Measurements from ENCODE around the gene UBE2G1.

Gene UBE2G1

GRCh38 chr17:4366327-4367063 lies at the start of gene UBE2G1:
Gene UBE2G1, minus strand, starts transcription at chr17:4366675. Its CDS starts 359 bp downstream, at chr17:4366316.
- H3K9me3 ChIP-seq (ENCODE audit: control insufficient read depth, insufficient read depth, low read length): no peaks in the 10 kb centered on the region
- peaks cover 2% of the 10 kb centered on the region for H3K4me1 ChIP-seq (ENCODE audit: control insufficient read depth, insufficient read depth, low read length)
- peak within 1 kb of the TSS; percentile 84 for H3K4me3 ChIP-seq (ENCODE audit: low read depth, low read length)
- H3K27me3 ChIP-seq (ENCODE audit: control insufficient read depth, insufficient read depth, low read length): no peaks in the 10 kb centered on the region
- H3K36me3 ChIP-seq (ENCODE audit: control insufficient read depth, insufficient read depth, low read length): peaks cover 12% of the 10 kb centered on the region
- peak within 1 kb of the TSS; percentile 82 for H3K9ac ChIP-seq (ENCODE audit: low read depth, low read length)

DNA sequence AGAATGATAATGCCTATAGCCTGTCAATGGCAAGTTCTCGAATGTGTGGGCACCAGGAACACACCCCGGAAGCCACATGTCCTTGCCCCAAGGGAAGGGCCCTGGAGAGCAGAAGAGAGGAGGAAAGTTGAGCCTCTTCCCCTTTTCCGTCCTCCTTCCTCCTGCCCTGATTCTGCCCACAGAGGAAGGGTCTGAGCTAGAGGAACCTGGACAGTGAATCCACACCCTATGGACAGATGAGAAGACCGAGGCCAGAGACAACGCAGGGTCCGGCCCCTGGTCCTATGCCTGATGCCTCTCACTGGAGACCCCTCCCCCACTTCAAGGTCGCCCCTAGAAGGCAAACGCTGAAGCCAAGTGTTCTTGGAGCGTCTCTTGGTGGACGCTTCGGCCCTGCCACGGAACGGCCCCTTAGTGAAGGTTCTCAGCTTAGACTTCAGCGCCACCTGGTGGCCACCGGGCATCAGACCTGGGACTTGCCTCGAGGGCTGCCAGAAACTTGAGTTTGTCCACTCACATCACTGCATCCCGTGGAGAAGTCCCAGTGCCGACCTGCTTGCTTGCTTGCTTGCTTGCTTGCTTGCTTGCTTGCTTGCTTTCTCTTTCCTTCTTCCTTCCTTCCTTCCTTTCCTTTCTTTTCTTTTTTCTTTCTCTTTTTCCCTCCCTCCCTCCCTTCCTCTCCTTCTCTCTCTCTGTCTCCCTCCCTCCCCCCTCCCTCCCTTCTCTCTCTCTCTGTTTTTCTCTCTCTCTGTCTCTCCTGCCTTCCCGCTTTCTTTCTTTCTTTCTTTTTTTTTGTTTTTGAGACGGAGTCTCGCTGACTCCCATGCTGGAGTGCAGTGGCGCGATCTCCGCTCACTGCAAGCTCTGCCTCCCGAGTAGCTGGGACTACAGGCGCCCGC lies 46.7 kb upstream of the UBE2G1 start:
- no peak overlapping the region for H3K9ac ChIP-seq (ENCODE audit: low read depth, low read length)

GRCh38 chr17:4411201-4411600 lies 44.7 kb upstream of the UBE2G1 start:
- Histone ChIP-seq H3K27me3 (ENCODE audit: control insufficient read depth, insufficient read depth, low read length) (no peaks in the 10 kb centered on the region), H3K9ac (ENCODE audit: low read depth, low read length) (no peak overlapping the region), H3K4me1 (ENCODE audit: control insufficient read depth, insufficient read depth, low read length) (no peaks in the 10 kb centered on the region), H3K4me3 (ENCODE audit: low read depth, low read length) (no peak overlapping the region), H3K36me3 (ENCODE audit: control insufficient read depth, insufficient read depth, low read length) (no peaks in the 10 kb centered on the region), H3K9me3 (ENCODE audit: control insufficient read depth, insufficient read depth, low read length) (no peaks in the 10 kb centered on the region)

More for the DNA sequence above, 46.7 kb upstream of the UBE2G1 start:
- Histone ChIP-seq H3K27me3 (ENCODE audit: control insufficient read depth, insufficient read depth, low read length) (no peaks in the 10 kb centered on the region), H3K36me3 (ENCODE audit: control insufficient read depth, insufficient read depth, low read length) (no peaks in the 10 kb centered on the region), H3K4me1 (ENCODE audit: control insufficient read depth, insufficient read depth, low read length) (no peaks in the 10 kb centered on the region), H3K4me3 (ENCODE audit: low read depth, low read length) (no peak overlapping the region), H3K9me3 (ENCODE audit: control insufficient read depth, insufficient read depth, low read length) (no peaks in the 10 kb centered on the region)

DNA sequence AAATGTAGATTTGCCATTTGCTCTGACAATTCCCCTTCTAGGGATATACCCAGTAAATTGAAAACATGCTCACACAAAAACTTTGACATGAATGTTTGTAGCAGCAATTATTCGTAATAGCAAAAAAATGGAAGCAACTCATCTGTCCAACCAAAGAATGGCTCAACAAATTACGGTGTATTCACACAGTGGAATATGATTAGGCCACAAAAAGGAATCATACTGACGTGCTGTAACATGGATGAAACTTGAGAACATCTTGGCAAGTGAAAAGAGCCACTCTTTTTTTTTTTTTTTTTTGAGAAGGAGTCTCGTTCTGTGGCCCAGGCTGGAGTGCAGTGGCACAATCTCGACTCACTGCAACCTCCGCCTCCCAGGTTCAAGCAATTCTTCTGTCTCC lies 43.2 kb upstream of the UBE2G1 start:
- H3K9ac ChIP-seq (ENCODE audit: low read depth, low read length): no peak overlapping the region
- no peaks in the 10 kb centered on the region for H3K9me3 ChIP-seq (ENCODE audit: control insufficient read depth, insufficient read depth, low read length)
- H3K4me3 ChIP-seq (ENCODE audit: low read depth, low read length): no peak overlapping the region
- H3K36me3 ChIP-seq (ENCODE audit: control insufficient read depth, insufficient read depth, low read length): no peaks in the 10 kb centered on the region
- no peaks in the 10 kb centered on the region for H3K4me1 ChIP-seq (ENCODE audit: control insufficient read depth, insufficient read depth, low read length)
- H3K27me3 ChIP-seq (ENCODE audit: control insufficient read depth, insufficient read depth, low read length): no peaks in the 10 kb centered on the region

GRCh38 chr17:4407851-4408250 lies 41.4 kb upstream of the UBE2G1 start:
- no peaks in the 10 kb centered on the region for H3K27me3 ChIP-seq (ENCODE audit: control insufficient read depth, insufficient read depth, low read length)
- no peak overlapping the region for H3K4me3 ChIP-seq (ENCODE audit: low read depth, low read length)
- no peaks in the 10 kb centered on the region for H3K9me3 ChIP-seq (ENCODE audit: control insufficient read depth, insufficient read depth, low read length)
- H3K9ac ChIP-seq (ENCODE audit: low read depth, low read length): no peak overlapping the region
- no peaks in the 10 kb centered on the region for H3K36me3 ChIP-seq (ENCODE audit: control insufficient read depth, insufficient read depth, low read length)
- no peaks in the 10 kb centered on the region for H3K4me1 ChIP-seq (ENCODE audit: control insufficient read depth, insufficient read depth, low read length)

DNA sequence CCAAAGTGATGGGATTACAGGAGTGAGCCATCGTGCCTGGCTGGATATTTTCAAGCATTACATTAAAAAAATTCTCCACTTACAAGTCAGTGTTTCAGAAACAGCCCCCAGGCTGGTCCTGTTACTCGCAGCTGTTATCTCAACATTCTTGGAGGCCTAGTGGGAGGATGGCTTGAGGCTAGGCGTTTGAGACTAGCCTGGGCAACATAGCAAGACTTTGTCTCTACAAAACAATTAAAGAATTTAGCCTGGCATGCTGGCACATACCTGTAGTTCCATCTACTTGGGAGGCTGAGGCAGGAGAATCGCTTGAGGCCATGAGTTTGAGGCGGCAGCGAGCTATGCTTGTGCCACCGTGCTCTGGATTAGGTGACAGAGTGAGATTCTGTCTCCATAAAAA lies 40.7 kb upstream of the UBE2G1 start:
- no peaks in the 10 kb centered on the region for H3K4me1 ChIP-seq (ENCODE audit: control insufficient read depth, insufficient read depth, low read length)
- no peak overlapping the region for H3K4me3 ChIP-seq (ENCODE audit: low read depth, low read length)
- no peaks in the 10 kb centered on the region for H3K9me3 ChIP-seq (ENCODE audit: control insufficient read depth, insufficient read depth, low read length)
- no peaks in the 10 kb centered on the region for H3K36me3 ChIP-seq (ENCODE audit: control insufficient read depth, insufficient read depth, low read length)
- no peaks in the 10 kb centered on the region for H3K27me3 ChIP-seq (ENCODE audit: control insufficient read depth, insufficient read depth, low read length)
- H3K9ac ChIP-seq (ENCODE audit: low read depth, low read length): no peak overlapping the region

GRCh38 chr17:4406386-4406785 lies 39.9 kb upstream of the UBE2G1 start:
- no peaks in the 10 kb centered on the region for H3K27me3 ChIP-seq (ENCODE audit: control insufficient read depth, insufficient read depth, low read length)
- no peak overlapping the region for H3K9ac ChIP-seq (ENCODE audit: low read depth, low read length)
- H3K4me3 ChIP-seq (ENCODE audit: low read depth, low read length): no peak overlapping the region
- no peaks in the 10 kb centered on the region for H3K36me3 ChIP-seq (ENCODE audit: control insufficient read depth, insufficient read depth, low read length)
- H3K9me3 ChIP-seq (ENCODE audit: control insufficient read depth, insufficient read depth, low read length): no peaks in the 10 kb centered on the region
- no peaks in the 10 kb centered on the region for H3K4me1 ChIP-seq (ENCODE audit: control insufficient read depth, insufficient read depth, low read length)

DNA sequence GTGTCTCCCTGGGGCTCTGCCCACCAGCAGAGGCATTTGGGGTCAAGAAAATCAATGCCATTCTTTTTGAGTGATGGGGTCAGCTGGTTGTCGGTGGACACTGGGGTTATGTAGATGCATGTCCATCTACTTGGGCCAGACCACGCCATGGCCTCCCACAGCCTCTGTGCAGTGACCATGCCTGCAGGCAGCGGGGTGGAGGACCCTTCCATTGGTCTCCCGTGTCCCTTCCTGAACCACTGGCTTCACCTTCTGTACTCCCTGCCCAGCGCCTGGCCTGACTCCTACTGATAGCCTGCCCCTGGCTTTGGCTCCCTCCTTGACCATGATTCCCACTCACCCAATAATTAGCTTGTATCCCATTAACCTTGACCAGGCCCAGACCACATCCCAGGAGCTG lies 39.2 kb upstream of the UBE2G1 start:
- no peaks in the 10 kb centered on the region for H3K27me3 ChIP-seq (ENCODE audit: control insufficient read depth, insufficient read depth, low read length)
- H3K9ac ChIP-seq (ENCODE audit: low read depth, low read length): no peak overlapping the region
- no peaks in the 10 kb centered on the region for H3K9me3 ChIP-seq (ENCODE audit: control insufficient read depth, insufficient read depth, low read length)
- H3K36me3 ChIP-seq (ENCODE audit: control insufficient read depth, insufficient read depth, low read length): no peaks in the 10 kb centered on the region
- H3K4me1 ChIP-seq (ENCODE audit: control insufficient read depth, insufficient read depth, low read length): no peaks in the 10 kb centered on the region
- H3K4me3 ChIP-seq (ENCODE audit: low read depth, low read length): no peak overlapping the region

GRCh38 chr17:4405038-4405669 lies 38.7 kb upstream of the UBE2G1 start:
- Histone ChIP-seq H3K9me3 (ENCODE audit: control insufficient read depth, insufficient read depth, low read length) (no peaks in the 10 kb centered on the region), H3K9ac (ENCODE audit: low read depth, low read length) (no peak overlapping the region), H3K36me3 (ENCODE audit: control insufficient read depth, insufficient read depth, low read length) (no peaks in the 10 kb centered on the region), H3K4me3 (ENCODE audit: low read depth, low read length) (no peak overlapping the region), H3K27me3 (ENCODE audit: control insufficient read depth, insufficient read depth, low read length) (no peaks in the 10 kb centered on the region), H3K4me1 (ENCODE audit: control insufficient read depth, insufficient read depth, low read length) (no peaks in the 10 kb centered on the region)

DNA sequence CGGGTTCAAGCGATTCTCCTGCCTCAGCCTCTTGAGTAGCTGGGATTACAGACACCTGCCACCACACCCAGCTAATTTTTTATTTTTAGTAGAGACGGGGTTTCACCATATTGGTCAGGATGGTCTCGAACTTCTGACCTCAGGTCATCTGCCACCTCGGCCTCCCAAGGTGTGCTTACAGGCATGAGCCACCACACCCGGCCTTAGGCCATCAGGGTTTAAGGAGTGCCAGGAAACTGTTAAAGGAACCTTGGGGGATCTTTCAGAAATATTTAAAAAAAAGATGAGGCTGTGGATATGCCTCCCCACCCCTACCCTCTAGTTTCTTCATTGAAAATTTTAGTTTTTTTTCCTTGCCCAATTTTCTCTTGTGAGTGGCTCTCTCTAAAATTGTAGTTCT lies 31.4 kb upstream of the UBE2G1 start:
- Histone ChIP-seq H3K4me1 (ENCODE audit: control insufficient read depth, insufficient read depth, low read length) (peaks cover 16% of the 10 kb centered on the region), H3K4me3 (ENCODE audit: low read depth, low read length) (no peak overlapping the region), H3K27me3 (ENCODE audit: control insufficient read depth, insufficient read depth, low read length) (no peaks in the 10 kb centered on the region), H3K9ac (ENCODE audit: low read depth, low read length) (no peak overlapping the region), H3K36me3 (ENCODE audit: control insufficient read depth, insufficient read depth, low read length) (no peaks in the 10 kb centered on the region), H3K9me3 (ENCODE audit: control insufficient read depth, insufficient read depth, low read length) (no peaks in the 10 kb centered on the region)

- Histone ChIP-seq H3K27me3 (ENCODE audit: control insufficient read depth, insufficient read depth, low read length) (no peaks in the 10 kb centered on the region), H3K4me3 (ENCODE audit: low read depth, low read length) (no peak overlapping the region), H3K9ac (ENCODE audit: low read depth, low read length) (no peak overlapping the region), H3K4me1 (ENCODE audit: control insufficient read depth, insufficient read depth, low read length) (peaks cover 16% of the 10 kb centered on the region), H3K9me3 (ENCODE audit: control insufficient read depth, insufficient read depth, low read length) (no peaks in the 10 kb centered on the region), H3K36me3 (ENCODE audit: control insufficient read depth, insufficient read depth, low read length) (no peaks in the 10 kb centered on the region)
Observed at GRCh38 chr17:4395111-4395478, 28.6 kb upstream of the UBE2G1 start.
